GM23338 (cell line): Measurements from ENCODE around the gene SOHLH1. TPM values are rescaled to one million over a fixed set of nuclear protein-coding genes. Genes with fewer than 3 reads are reported as not detected.

Experiments used
- ATAC-seq: fragments of 200-7000 bp; cut with Tn5 transposase; 3 replicates; pipeline ENCODE4 v1.9.1; 2020
- DNase-seq: peaks from one replicate; pipeline ENCODE4 v3.0.0-alpha.2; 2015; ENCODE audit warnings: low spot score
- H2AFZ ChIP-seq: fragments of 200-600 bp; sonication (generic); 2 replicates; pipeline ENCODE4 v1.8.0; 2016; ENCODE audit warnings: antibody characterized with exemption, mild to moderate bottlenecking, moderate library complexity
- H3F3A ChIP-seq: fragments of 200-600 bp; sonication (generic); replicated peaks from 2 replicates; pipeline ENCODE4 v1.8.0; 2017; ENCODE audit warnings: antibody characterized with exemption, mixed run types, low read depth
- H3K27ac ChIP-seq: fragments of 200-600 bp; sonication (generic); 2 replicates; pipeline ENCODE4 v1.6.1; 2016; ENCODE audit warnings: low read depth
- H3K27me3 ChIP-seq: fragments of 200-600 bp; sonication (generic); 2 replicates; pipeline ENCODE4 v1.8.0; 2016; ENCODE audit warnings: mild to moderate bottlenecking, mixed run types, moderate library complexity; ENCODE audit not compliant: insufficient read depth
- H3K36me3 ChIP-seq: fragments of 200-600 bp; sonication (generic); 2 replicates; pipeline ENCODE4 v1.8.0; 2016; ENCODE audit warnings: mild to moderate bottlenecking; ENCODE audit not compliant: insufficient read depth
- H3K4me1 ChIP-seq: fragments of 200-600 bp; sonication (generic); 2 replicates; pipeline ENCODE4 v1.8.0; 2016; ENCODE audit warnings: mild to moderate bottlenecking, moderate library complexity; ENCODE audit not compliant: insufficient read depth
- H3K4me2 ChIP-seq: fragments of 200-600 bp; sonication (generic); 2 replicates; pipeline ENCODE4 v1.7.1; 2017; ENCODE audit warnings: mixed run types
- H3K4me3 ChIP-seq: fragments of 200-600 bp; sonication (generic); 2 replicates; pipeline ENCODE4 v1.6.1; 2016; ENCODE audit warnings: mixed run types
- H3K79me2 ChIP-seq: fragments of 200-600 bp; sonication (generic); replicated peaks from 2 replicates; pipeline ENCODE4 v1.8.0; 2017; ENCODE audit warnings: mild to moderate bottlenecking; ENCODE audit not compliant: insufficient read depth
- H3K9me2 ChIP-seq: fragments of 200-600 bp; sonication (generic); 2 replicates; pipeline ENCODE4 v1.8.0; 2017; ENCODE audit not compliant: insufficient read depth
- H4K20me1 ChIP-seq: fragments of 200-600 bp; sonication (generic); replicated peaks from 2 replicates; pipeline ENCODE4 v1.8.0; 2017; ENCODE audit warnings: mild to moderate bottlenecking; ENCODE audit not compliant: insufficient read depth
- H3K27ac Mint-ChIP-seq: 2 replicates; pipeline ENCODE4 v1.8.0; 2020; ENCODE audit warnings: inconsistent platforms, mild to moderate bottlenecking, moderate library complexity, mixed read lengths
- H3K27me3 Mint-ChIP-seq: 3 replicates; pipeline ENCODE4 v1.8.0; 2022; ENCODE audit warnings: low read depth, mild to moderate bottlenecking, moderate library complexity, mixed read lengths, inconsistent platforms; ENCODE audit not compliant: insufficient read depth, poor library complexity
- H3K36me3 Mint-ChIP-seq: 3 replicates; pipeline ENCODE4 v1.8.0; 2021; ENCODE audit warnings: low read depth, mild to moderate bottlenecking, inconsistent platforms, moderate library complexity, mixed read lengths
- H3K4me1 Mint-ChIP-seq: 3 replicates; pipeline ENCODE4 v1.8.0; 2020; ENCODE audit warnings: mild to moderate bottlenecking, inconsistent platforms, mixed read lengths
- H3K4me3 Mint-ChIP-seq: 3 replicates; pipeline ENCODE4 v1.8.0; 2021; ENCODE audit warnings: moderate library complexity, mild to moderate bottlenecking, inconsistent platforms, mixed read lengths
- H3K9me3 Mint-ChIP-seq: 3 replicates; pipeline ENCODE4 v1.8.0; 2020; ENCODE audit warnings: moderate library complexity, mild to moderate bottlenecking, inconsistent platforms, mixed read lengths
- CREB1 ChIP-seq: fragments of 250-450 bp; sonication (Bioruptor Pico); IDR thresholded peaks from 2 replicates; pipeline ENCODE4 v1.5.0; 2020; ENCODE audit warnings: low read depth, mild to moderate bottlenecking, moderate library complexity
- CTCF ChIP-seq, 2 experiments: fragments of 200-600 bp in 1 of 2; sonication (generic) in 1 of 2; conservative IDR thresholded peaks; 2 replicates each; pipeline versions ENCODE4 v1.5.1 to v1.6.1; 2016 to 2017; ENCODE audit warnings: antibody characterized with exemption in 2 of 2, low read depth in 2 of 2, mild to moderate bottlenecking in 2 of 2, moderate library complexity in 1 of 2
- ETS1 ChIP-seq: IDR thresholded peaks from 2 replicates; pipeline ENCODE4 v1.6.1; 2016; ENCODE audit warnings: antibody characterized with exemption
- EZH2 ChIP-seq: fragments of 200-600 bp; sonication (generic); IDR thresholded peaks from one replicate; pipeline ENCODE4 v1.8.0; 2017; ENCODE audit warnings: antibody characterized with exemption, mild to moderate bottlenecking, low read depth; ENCODE audit not compliant: unreplicated experiment
- EZH2phosphoT487 ChIP-seq: fragments of 200-600 bp; sonication (generic); IDR thresholded peaks from one replicate; pipeline ENCODE4 v1.8.1; 2018; ENCODE audit warnings: antibody characterized with exemption; ENCODE audit not compliant: unreplicated experiment
- JUNB ChIP-seq: IDR thresholded peaks from one replicate; pipeline ENCODE4 v1.6.1; 2016; ENCODE audit warnings: antibody characterized with exemption; ENCODE audit not compliant: unreplicated experiment
- NANOG ChIP-seq: IDR thresholded peaks from 2 replicates; pipeline ENCODE4 v1.6.1; 2016; ENCODE audit warnings: antibody characterized with exemption, borderline replicate concordance
- POLR2AphosphoS5 ChIP-seq: IDR thresholded peaks from 2 replicates; pipeline ENCODE4 v1.6.1; 2016; ENCODE audit warnings: antibody characterized with exemption, low read depth
- STAT1 ChIP-seq: IDR thresholded peaks from one replicate; pipeline ENCODE4 v1.6.1; 2016; ENCODE audit warnings: antibody characterized with exemption; ENCODE audit not compliant: unreplicated experiment
- ZNF114 ChIP-seq: fragments of 250-450 bp; sonication (Bioruptor Pico); IDR thresholded peaks from 2 replicates; pipeline ENCODE4 v1.5.0; 2020; ENCODE audit warnings: mild to moderate bottlenecking, moderate library complexity
- ZNF331 ChIP-seq: fragments of 250-450 bp; sonication (Bioruptor Pico); IDR thresholded peaks from 2 replicates; pipeline ENCODE4 v1.5.0; 2020; ENCODE audit warnings: low read depth, mild to moderate bottlenecking, moderate library complexity
- ZNF462 ChIP-seq: fragments of 250-450 bp; sonication (Bioruptor Pico); IDR thresholded peaks from 2 replicates; pipeline ENCODE4 v1.5.0; 2020; ENCODE audit warnings: mild to moderate bottlenecking, moderate library complexity
- long read RNA-seq: library from polyadenylated mRNA; unstranded; transcript quantifications from one replicate; pipeline ENCODE4 v2.0.0, GENCODE V29; 2020; ENCODE audit not compliant: unreplicated experiment
- polyA plus RNA-seq: library from polyadenylated mRNA; unstranded; fragments of >200 nt; fragmentation: Nextera tagmentation; extraction: Ambion mirVana; gene quantifications from 2 replicates; pipeline ENCODE4 v1.2.1, GENCODE V29; 2016
- total RNA-seq: library from RNA; depleted of rRNA; stranded (reverse); fragments of >200 nt; shearing (Covaris generic); gene quantifications from 2 replicates; pipeline ENCODE4 v1.2.3, GENCODE V29; 2014; rRNA removed
- TF ChIP-seq, protein P1 (sequence below): IDR thresholded peaks from one replicate; pipeline ENCODE4 v1.6.1; 2018; ENCODE audit warnings: antibody characterized with exemption; ENCODE audit not compliant: unreplicated experiment

SOHLH1 gene, protein sequence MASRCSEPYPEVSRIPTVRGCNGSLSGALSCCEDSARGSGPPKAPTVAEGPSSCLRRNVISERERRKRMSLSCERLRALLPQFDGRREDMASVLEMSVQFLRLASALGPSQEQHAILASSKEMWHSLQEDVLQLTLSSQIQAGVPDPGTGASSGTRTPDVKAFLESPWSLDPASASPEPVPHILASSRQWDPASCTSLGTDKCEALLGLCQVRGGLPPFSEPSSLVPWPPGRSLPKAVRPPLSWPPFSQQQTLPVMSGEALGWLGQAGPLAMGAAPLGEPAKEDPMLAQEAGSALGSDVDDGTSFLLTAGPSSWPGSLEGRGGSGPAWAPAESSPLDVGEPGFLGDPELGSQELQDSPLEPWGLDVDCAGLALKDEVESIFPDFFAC
- total RNA-seq: 0.21 TPM in 1 of 2 replicates, not detected in the other
- polyA plus RNA-seq: not detected in 2 replicates
- long read RNA-seq: 0 reads

DNA sequence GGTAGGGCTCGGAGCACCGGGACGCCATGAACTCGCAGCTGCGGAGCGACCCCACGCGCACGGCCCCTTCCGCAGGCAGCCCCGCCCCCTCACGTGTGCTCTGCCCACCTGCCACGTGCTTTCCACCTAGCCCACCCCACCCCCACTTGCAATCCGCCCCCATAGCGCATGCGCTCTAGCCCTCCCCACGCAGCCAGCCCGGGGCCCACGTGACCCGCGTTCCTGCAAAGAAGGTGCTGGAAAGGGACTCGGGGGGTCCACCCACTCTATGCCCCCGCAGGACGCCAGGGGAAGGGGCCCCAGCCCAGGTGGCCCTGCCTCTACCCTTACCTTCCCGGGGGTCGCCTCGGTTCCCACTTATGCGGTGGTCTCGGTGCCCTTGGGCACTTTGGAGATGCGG lies at the start of gene SOHLH1:
TSS of gene SOHLH1 (minus strand) at position 42 of the 400 bp plus-strand sequence. CDS start at position 28, 14 bp downstream.
- H3K27me3 ChIP-seq: 0 out of 2 replicates have a peak, but pooled peaks cover 3% of the 10 kb centered on the region
- no peaks in the 10 kb centered on the region for H3K79me2 ChIP-seq
- TF ChIP-seq EZH2 (no peak), EZH2phosphoT487 (no peak), CREB1 (CRISPR knock-in tag) (no peak), STAT1 (no peak), ZNF331 (CRISPR knock-in tag) (no peak), ZNF462 (CRISPR knock-in tag) (no peak), POLR2AphosphoS5 (no peak), CTCF (conservative IDR thresholded peaks at IDR 0.05; ENCODE audit: low read depth in 2 of 2) (no peak), ETS1 (no peak), JUNB (no peak), ZNF114 (CRISPR knock-in tag) (no peak), NANOG (no peak)
- TF ChIP-seq, protein P1, sequence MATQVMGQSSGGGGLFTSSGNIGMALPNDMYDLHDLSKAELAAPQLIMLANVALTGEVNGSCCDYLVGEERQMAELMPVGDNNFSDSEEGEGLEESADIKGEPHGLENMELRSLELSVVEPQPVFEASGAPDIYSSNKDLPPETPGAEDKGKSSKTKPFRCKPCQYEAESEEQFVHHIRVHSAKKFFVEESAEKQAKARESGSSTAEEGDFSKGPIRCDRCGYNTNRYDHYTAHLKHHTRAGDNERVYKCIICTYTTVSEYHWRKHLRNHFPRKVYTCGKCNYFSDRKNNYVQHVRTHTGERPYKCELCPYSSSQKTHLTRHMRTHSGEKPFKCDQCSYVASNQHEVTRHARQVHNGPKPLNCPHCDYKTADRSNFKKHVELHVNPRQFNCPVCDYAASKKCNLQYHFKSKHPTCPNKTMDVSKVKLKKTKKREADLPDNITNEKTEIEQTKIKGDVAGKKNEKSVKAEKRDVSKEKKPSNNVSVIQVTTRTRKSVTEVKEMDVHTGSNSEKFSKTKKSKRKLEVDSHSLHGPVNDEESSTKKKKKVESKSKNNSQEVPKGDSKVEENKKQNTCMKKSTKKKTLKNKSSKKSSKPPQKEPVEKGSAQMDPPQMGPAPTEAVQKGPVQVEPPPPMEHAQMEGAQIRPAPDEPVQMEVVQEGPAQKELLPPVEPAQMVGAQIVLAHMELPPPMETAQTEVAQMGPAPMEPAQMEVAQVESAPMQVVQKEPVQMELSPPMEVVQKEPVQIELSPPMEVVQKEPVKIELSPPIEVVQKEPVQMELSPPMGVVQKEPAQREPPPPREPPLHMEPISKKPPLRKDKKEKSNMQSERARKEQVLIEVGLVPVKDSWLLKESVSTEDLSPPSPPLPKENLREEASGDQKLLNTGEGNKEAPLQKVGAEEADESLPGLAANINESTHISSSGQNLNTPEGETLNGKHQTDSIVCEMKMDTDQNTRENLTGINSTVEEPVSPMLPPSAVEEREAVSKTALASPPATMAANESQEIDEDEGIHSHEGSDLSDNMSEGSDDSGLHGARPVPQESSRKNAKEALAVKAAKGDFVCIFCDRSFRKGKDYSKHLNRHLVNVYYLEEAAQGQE: no peak
- Mint-ChIP-seq H3K27ac (no peak within 1 kb of the TSS), H3K4me1 (peaks cover 3% of the 10 kb centered on the region; the same call in 2 of the 3 replicates), H3K4me3 (no peak within 1 kb of the TSS), H3K27me3 (peaks cover 14% of the 10 kb centered on the region), H3K9me3 (no peaks in the 10 kb centered on the region), H3K36me3 (no peaks in the 10 kb centered on the region)
- H3K4me3 ChIP-seq: no peak within 1 kb of the TSS
- no peaks in the 10 kb centered on the region for H3K9me2 ChIP-seq
- H3K27ac ChIP-seq: no peak within 1 kb of the TSS
- no peaks in the 10 kb centered on the region for H3K36me3 ChIP-seq
- no peak within 1 kb of the TSS for H3K4me2 ChIP-seq
- ATAC-seq (no peak), DNase-seq (no peak)
- H4K20me1 ChIP-seq: no peaks in the 10 kb centered on the region
- H2AFZ ChIP-seq: no peak within 1 kb of the TSS
- no peaks in the 10 kb centered on the region for H3F3A ChIP-seq
- no peaks in the 10 kb centered on the region for H3K4me1 ChIP-seq
